HEK293 (cell line): ENCODE results near the gene IQSEC1.
A peak's percentile ranks its signal among the peaks of the same experiment; 100 is the strongest.

ENCODE experiments used
- SALL2 ChIP-seq: fragments of 450-650 bp; formaldehyde crosslinking; IDR thresholded peaks from 2 replicates; pipeline ENCODE4 v1.5.0; 2017; ENCODE audit warnings: missing biosample characterization, mild to moderate bottlenecking, missing genetic modification characterization, borderline replicate concordance
- YY2 ChIP-seq: fragments of 450-650 bp; formaldehyde crosslinking; IDR thresholded peaks from 2 replicates; pipeline ENCODE4 v1.5.1; 2016; ENCODE audit warnings: missing biosample characterization, missing genetic modification characterization
- ZBTB11 ChIP-seq: fragments of 450-650 bp; formaldehyde crosslinking; conservative IDR thresholded peaks from 2 replicates; pipeline ENCODE4 v1.5.1; 2016; ENCODE audit warnings: low read depth, missing biosample characterization, missing genetic modification characterization
- ZBTB26 ChIP-seq: fragments of 450-650 bp; formaldehyde crosslinking; optimal IDR thresholded peaks from 2 replicates; pipeline ENCODE3; 2016; ENCODE audit warnings: missing biosample characterization, mild to moderate bottlenecking, missing genetic modification characterization
- ZFP3 ChIP-seq: fragments of 450-650 bp; formaldehyde crosslinking; IDR thresholded peaks from 2 replicates; pipeline ENCODE4 v1.5.1; 2016; ENCODE audit warnings: low read depth, missing biosample characterization, missing genetic modification characterization
- ZNF112 ChIP-seq: fragments of 450-650 bp; formaldehyde crosslinking; IDR thresholded peaks from 2 replicates; pipeline ENCODE4 v1.5.0; 2017; ENCODE audit warnings: missing biosample characterization, missing genetic modification characterization
- ZNF19 ChIP-seq: fragments of 450-650 bp; formaldehyde crosslinking; IDR thresholded peaks from 2 replicates; pipeline ENCODE4; 2016; ENCODE audit warnings: missing biosample characterization, missing genetic modification characterization, low read depth
- ZNF280C ChIP-seq: fragments of 450-650 bp; formaldehyde crosslinking; IDR thresholded peaks from 2 replicates; pipeline ENCODE4 v1.5.1; 2016; ENCODE audit warnings: missing biosample characterization, missing genetic modification characterization
- ZNF37A ChIP-seq: fragments of 450-650 bp; IDR thresholded peaks from 2 replicates; pipeline ENCODE4 v1.5.1; 2018; ENCODE audit warnings: missing biosample characterization, missing genetic modification characterization
- ZNF404 ChIP-seq: fragments of 450-650 bp; formaldehyde crosslinking; IDR thresholded peaks from 2 replicates; pipeline ENCODE4 v1.5.1; 2017; ENCODE audit warnings: missing biosample characterization, missing genetic modification characterization
- ZNF518A ChIP-seq: fragments of 450-650 bp; formaldehyde crosslinking; conservative IDR thresholded peaks from 2 replicates; pipeline ENCODE4 v1.5.1; 2016; ENCODE audit warnings: low read depth, missing biosample characterization, missing genetic modification characterization
- ZNF521 ChIP-seq: fragments of 450-650 bp; formaldehyde crosslinking; IDR thresholded peaks from 2 replicates; pipeline ENCODE4 v1.5.1; 2017; ENCODE audit warnings: missing biosample characterization, mild to moderate bottlenecking, missing genetic modification characterization
- ZNF530 ChIP-seq: fragments of 450-650 bp; formaldehyde crosslinking; IDR thresholded peaks from 2 replicates; pipeline ENCODE4 v1.5.1; 2016; ENCODE audit warnings: low read depth, missing biosample characterization, missing genetic modification characterization
- ZNF558 ChIP-seq: fragments of 450-650 bp; formaldehyde crosslinking; IDR thresholded peaks from 2 replicates; pipeline ENCODE4 v1.5.1; 2016; ENCODE audit warnings: missing biosample characterization, missing genetic modification characterization
- ZNF585B ChIP-seq: fragments of 450-650 bp; formaldehyde crosslinking; IDR thresholded peaks from 2 replicates; pipeline ENCODE4 v1.5.1; 2016; ENCODE audit warnings: missing biosample characterization, missing genetic modification characterization
- ZNF610 ChIP-seq: fragments of 450-650 bp; formaldehyde crosslinking; IDR thresholded peaks from 2 replicates; pipeline ENCODE4 v1.5.1; 2016; ENCODE audit warnings: missing biosample characterization, missing genetic modification characterization, borderline replicate concordance
- ZNF654 ChIP-seq: fragments of 450-650 bp; formaldehyde crosslinking; IDR thresholded peaks from 2 replicates; pipeline ENCODE4 v1.5.1; 2016; ENCODE audit warnings: low read depth, missing biosample characterization, missing genetic modification characterization
- TF ChIP-seq, protein P1 (sequence below): fragments of 450-650 bp; formaldehyde crosslinking; IDR thresholded peaks from 2 replicates; pipeline ENCODE4 v1.5.1; 2016; ENCODE audit warnings: missing biosample characterization, missing genetic modification characterization
- TF ChIP-seq, protein P2 (sequence below): fragments of 450-650 bp; formaldehyde crosslinking; IDR thresholded peaks from 2 replicates; pipeline ENCODE4 v1.5.1; 2016; ENCODE audit warnings: missing biosample characterization, missing genetic modification characterization
- TF ChIP-seq, protein P3 (sequence below): fragments of 450-650 bp; formaldehyde crosslinking; IDR thresholded peaks from 2 replicates; pipeline ENCODE4 v1.5.1; 2016; ENCODE audit warnings: missing biosample characterization, missing genetic modification characterization

The IQSEC1 gene

DNA sequence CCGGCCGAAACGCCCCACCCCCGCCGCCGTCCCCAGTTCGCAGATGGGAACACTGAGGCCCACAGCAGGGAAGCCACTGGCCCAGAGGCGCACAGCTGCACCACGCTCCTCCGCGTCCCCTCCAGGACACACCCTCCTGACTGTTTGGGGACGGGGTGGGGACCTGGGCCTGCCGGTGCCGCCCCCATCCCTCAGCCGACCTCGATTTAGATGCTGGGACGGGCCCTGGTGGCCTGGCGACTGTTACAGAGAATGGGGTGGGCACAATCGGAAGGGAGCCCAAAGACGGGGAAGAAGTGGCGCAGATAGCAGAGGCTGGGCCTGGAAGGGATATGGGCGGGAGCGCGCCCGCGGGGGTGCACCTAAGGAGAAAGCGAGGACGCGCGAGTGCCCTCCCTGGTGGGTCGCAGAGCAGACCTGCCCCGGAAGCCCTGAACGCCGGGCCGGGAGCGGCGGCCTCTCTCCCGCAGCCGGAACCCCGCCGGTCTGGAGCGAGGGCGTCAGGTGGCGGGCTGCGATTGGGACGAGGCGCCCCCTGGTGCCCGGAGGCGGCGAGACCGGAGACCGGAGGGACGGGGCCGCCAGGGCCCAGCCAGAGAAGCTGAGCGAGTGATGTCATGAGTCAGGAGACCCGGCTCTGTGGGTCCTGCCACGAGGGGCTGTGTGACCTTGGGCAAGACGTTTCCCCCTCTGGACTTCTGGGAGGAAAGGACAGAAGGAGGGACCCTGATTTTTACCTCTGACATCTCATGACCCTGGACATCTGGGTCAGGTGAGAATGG is 78.4 kb downstream of the IQSEC1 start (continued):
- TF ChIP-seq ZBTB11 (tag by site-specific recombination), result peak; percentile 84
- TF ChIP-seq ZNF521 (tag by site-specific recombination), result no peak
- no peak for TF ChIP-seq ZNF37A
- TF ChIP-seq ZNF404 (tag by site-specific recombination), result no peak
- TF ChIP-seq, protein P1, sequence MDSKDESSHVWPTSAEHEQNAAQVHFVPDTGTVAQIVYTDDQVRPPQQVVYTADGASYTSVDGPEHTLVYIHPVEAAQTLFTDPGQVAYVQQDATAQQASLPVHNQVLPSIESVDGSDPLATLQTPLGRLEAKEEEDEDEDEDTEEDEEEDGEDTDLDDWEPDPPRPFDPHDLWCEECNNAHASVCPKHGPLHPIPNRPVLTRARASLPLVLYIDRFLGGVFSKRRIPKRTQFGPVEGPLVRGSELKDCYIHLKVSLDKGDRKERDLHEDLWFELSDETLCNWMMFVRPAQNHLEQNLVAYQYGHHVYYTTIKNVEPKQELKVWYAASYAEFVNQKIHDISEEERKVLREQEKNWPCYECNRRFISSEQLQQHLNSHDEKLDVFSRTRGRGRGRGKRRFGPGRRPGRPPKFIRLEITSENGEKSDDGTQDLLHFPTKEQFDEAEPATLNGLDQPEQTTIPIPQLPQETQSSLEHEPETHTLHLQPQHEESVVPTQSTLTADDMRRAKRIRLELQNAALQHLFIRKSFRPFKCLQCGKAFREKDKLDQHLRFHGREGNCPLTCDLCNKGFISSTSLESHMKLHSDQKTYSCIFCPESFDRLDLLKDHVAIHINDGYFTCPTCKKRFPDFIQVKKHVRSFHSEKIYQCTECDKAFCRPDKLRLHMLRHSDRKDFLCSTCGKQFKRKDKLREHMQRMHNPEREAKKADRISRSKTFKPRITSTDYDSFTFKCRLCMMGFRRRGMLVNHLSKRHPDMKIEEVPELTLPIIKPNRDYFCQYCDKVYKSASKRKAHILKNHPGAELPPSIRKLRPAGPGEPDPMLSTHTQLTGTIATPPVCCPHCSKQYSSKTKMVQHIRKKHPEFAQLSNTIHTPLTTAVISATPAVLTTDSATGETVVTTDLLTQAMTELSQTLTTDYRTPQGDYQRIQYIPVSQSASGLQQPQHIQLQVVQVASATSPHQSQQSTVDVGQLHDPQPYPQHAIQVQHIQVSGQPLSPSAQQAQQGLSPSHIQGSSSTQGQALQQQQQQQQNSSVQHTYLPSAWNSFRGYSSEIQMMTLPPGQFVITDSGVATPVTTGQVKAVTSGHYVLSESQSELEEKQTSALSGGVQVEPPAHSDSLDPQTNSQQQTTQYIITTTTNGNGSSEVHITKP (tag by site-specific recombination), result peak; percentile 32
- no peak for TF ChIP-seq ZNF112 (tag by site-specific recombination)
- no peak for TF ChIP-seq ZNF530 (tag by site-specific recombination)
- TF ChIP-seq ZNF654 (tag by site-specific recombination), result 0 out of 2 replicates have a peak, but pooled peaks have one; percentile 3
- TF ChIP-seq, protein P2, sequence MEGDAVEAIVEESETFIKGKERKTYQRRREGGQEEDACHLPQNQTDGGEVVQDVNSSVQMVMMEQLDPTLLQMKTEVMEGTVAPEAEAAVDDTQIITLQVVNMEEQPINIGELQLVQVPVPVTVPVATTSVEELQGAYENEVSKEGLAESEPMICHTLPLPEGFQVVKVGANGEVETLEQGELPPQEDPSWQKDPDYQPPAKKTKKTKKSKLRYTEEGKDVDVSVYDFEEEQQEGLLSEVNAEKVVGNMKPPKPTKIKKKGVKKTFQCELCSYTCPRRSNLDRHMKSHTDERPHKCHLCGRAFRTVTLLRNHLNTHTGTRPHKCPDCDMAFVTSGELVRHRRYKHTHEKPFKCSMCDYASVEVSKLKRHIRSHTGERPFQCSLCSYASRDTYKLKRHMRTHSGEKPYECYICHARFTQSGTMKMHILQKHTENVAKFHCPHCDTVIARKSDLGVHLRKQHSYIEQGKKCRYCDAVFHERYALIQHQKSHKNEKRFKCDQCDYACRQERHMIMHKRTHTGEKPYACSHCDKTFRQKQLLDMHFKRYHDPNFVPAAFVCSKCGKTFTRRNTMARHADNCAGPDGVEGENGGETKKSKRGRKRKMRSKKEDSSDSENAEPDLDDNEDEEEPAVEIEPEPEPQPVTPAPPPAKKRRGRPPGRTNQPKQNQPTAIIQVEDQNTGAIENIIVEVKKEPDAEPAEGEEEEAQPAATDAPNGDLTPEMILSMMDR (tag by site-specific recombination), result peak; percentile 98
- TF ChIP-seq ZNF558 (tag by site-specific recombination), result no peak
- TF ChIP-seq ZFP3, result no peak; the same call in 1 of the 2 replicates
- no peak for TF ChIP-seq YY2 (tag by site-specific recombination)
- peak; percentile 64 for TF ChIP-seq ZNF518A
- TF ChIP-seq, protein P3, sequence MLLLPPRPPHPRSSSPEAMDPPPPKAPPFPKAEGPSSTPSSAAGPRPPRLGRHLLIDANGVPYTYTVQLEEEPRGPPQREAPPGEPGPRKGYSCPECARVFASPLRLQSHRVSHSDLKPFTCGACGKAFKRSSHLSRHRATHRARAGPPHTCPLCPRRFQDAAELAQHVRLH, result peak; percentile 61; the same call in 1 of the 2 replicates
- no peak for TF ChIP-seq SALL2
- peak; percentile 97 for TF ChIP-seq ZBTB26 (tag by site-specific recombination)
- TF ChIP-seq ZNF585B (tag by site-specific recombination), result no peak
- TF ChIP-seq ZNF610 (tag by site-specific recombination), result peak; percentile 82
- no peak for TF ChIP-seq ZNF19 (tag by site-specific recombination)
- no peak for TF ChIP-seq ZNF280C (tag by site-specific recombination)
